Colonic mucosa (tissue), 4 donors: ENCODE data around the gene SEPTIN2. TPM values are rescaled to one million over a fixed set of nuclear protein-coding genes. Genes with fewer than 3 reads are reported as not detected.

Source experiments
- DNase-seq: peaks from one replicate; pipeline ENCODE4 v3.0.0-alpha.2; 2020
- H3K27ac ChIP-seq: fragments of 200-600 bp; one replicate; pipeline ENCODE4 v1.8.0; 2021
- H3K27me3 ChIP-seq: fragments of 200-600 bp; one replicate; pipeline ENCODE4 v1.8.0; 2021
- H3K36me3 ChIP-seq: fragments of 200-600 bp; one replicate; pipeline ENCODE4 v1.8.0; 2021
- H3K4me1 ChIP-seq: fragments of 200-600 bp; one replicate; pipeline ENCODE4 v1.8.0; 2021; ENCODE audit warnings: mild to moderate bottlenecking
- H3K4me3 ChIP-seq: fragments of 200-600 bp; one replicate; pipeline ENCODE4 v1.8.0; 2021
- H3K9ac ChIP-seq, 2 donors: one replicate each; pipeline ENCODE4 v1.7.0; 2013; ENCODE audit warnings: control low read depth in 2 of 2, low read depth in 2 of 2, low read length in 2 of 2
- H3K9me3 ChIP-seq: fragments of 200-600 bp; one replicate; pipeline ENCODE4 v1.8.0; 2021
- intact Hi-C: fragments of 100-400 bp; cut with DNase I; formaldehyde crosslinking; loops from one replicate; pipeline ENCODE4 v1.14.1; 2022
- total RNA-seq, 2 donors: library from RNA; stranded (reverse); fragmentation: NEBNext Ultra II Directional in 1 of 2; extraction: Animal tissue kit (Norgen Biotek cat#: 25700) in 1 of 2; gene quantifications; one replicate each; pipeline ENCODE4 v1.2.1, GENCODE V29; 2021
- TF ChIP-seq, protein P1 (sequence below): fragments of 200-600 bp; IDR thresholded peaks from one replicate; pipeline ENCODE4 v1.8.0; 2022; ENCODE audit warnings: antibody characterized with exemption, mild to moderate bottlenecking
- donor health status: healthy.
- donor health status: DM: no; HTN: no; CAD: no.
- donor health status: DM: no; HTN: no; CAD: no.

SEPTIN2 gene
- total RNA-seq, 2 donors from 2014 or later, result 196 to 244 TPM

DNA sequence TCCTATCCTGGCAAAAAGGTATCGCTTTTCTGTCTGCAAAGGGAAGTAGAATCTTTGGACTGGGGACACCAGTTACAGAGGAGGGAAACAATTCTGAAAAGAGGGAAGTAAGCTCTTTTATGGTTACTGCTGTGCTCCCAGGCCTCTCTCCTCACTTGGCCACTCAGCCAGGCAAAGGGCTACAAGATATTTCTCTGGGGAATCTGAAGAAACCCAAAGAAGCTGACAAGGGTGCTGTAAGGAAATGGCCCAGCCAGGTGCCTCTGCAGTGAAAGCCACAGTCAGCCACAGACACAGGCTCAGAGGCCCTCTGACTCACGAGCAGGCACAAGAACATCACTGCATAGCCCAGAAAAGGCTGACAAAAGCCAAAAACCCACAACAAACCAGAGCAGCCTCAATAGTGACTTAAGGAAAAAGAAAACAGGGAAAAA is 6.0 kb upstream of the SEPTIN2 start:
- no peak overlapping the region for H3K9ac ChIP-seq
- H3K9me3 ChIP-seq, result no peaks in the 10 kb centered on the region
- H3K36me3 ChIP-seq, result no peaks in the 10 kb centered on the region
- DNase-seq, result no peak
- no peak overlapping the region for H3K27ac ChIP-seq
- no peaks in the 10 kb centered on the region for H3K27me3 ChIP-seq
- no peaks in the 10 kb centered on the region for H3K4me1 ChIP-seq
- intact Hi-C loops, result no loop called here
- TF ChIP-seq, protein P1, sequence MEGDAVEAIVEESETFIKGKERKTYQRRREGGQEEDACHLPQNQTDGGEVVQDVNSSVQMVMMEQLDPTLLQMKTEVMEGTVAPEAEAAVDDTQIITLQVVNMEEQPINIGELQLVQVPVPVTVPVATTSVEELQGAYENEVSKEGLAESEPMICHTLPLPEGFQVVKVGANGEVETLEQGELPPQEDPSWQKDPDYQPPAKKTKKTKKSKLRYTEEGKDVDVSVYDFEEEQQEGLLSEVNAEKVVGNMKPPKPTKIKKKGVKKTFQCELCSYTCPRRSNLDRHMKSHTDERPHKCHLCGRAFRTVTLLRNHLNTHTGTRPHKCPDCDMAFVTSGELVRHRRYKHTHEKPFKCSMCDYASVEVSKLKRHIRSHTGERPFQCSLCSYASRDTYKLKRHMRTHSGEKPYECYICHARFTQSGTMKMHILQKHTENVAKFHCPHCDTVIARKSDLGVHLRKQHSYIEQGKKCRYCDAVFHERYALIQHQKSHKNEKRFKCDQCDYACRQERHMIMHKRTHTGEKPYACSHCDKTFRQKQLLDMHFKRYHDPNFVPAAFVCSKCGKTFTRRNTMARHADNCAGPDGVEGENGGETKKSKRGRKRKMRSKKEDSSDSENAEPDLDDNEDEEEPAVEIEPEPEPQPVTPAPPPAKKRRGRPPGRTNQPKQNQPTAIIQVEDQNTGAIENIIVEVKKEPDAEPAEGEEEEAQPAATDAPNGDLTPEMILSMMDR, result no peak
- H3K4me3 ChIP-seq, result no peak overlapping the region

DNA sequence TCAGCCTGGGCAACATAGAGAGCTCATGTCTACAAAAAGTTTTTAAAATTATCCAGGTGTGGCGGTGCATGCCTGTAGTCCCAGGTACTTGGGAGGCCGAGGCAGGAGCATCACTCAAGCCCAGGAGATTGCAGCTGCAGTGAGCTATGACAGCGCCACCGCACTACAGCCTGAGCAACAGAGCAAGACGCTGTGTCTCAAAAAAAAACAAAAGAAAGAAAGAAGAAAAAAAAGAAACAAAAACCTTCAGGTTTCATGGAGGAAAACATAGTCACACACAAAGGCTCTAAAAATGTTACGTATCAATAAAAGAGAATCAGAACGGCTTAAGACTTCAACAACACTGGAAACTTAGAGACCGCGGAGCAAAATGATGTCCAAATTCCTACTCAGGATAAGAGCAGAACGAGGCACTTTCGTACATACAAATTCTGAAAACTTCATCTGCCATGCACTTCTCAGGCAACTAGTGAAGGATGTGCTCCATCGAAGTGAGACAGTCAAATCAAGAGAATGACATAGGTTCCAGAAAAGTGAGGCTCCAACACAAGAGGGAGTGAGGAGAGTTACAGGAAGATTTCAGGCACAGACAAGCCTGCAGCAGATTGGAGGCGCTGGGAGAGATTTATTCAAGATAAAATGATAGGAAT is 4.7 kb upstream of the SEPTIN2 start:
- Histone ChIP-seq H3K27me3 (no peaks in the 10 kb centered on the region), H3K36me3 (no peaks in the 10 kb centered on the region), H3K4me1 (no peaks in the 10 kb centered on the region), H3K27ac (no peak overlapping the region), H3K4me3 (no peak overlapping the region), H3K9me3 (no peaks in the 10 kb centered on the region), H3K9ac (no peak overlapping the region)
- DNase-seq, result no peak
- TF ChIP-seq, protein P1, result no peak
- intact Hi-C loops, result no loop called here

DNA sequence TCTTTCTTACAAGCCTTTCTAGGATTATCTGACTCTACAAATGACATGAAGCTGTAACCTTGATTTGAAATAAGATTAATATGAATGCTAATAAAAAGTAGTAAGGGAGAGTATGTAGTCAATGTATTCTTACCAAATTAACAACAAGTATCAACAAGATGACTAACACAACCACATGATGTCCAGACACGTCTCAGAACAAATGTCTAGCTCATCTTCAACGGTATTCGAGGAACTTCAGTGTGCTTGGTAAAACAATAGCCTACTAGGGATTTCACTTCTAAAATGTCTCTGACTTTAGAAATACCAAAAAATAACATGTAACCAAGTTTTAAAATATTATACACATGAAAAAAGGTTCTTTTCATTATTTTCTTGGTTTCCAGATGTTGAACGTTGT is 3.6 kb upstream of the SEPTIN2 start:
- no peaks in the 10 kb centered on the region for H3K9me3 ChIP-seq
- no peaks in the 10 kb centered on the region for H3K4me1 ChIP-seq
- H3K4me3 ChIP-seq, result no peak overlapping the region
- no peak overlapping the region for H3K9ac ChIP-seq
- DNase-seq, result no peak
- TF ChIP-seq, protein P1, result no peak
- intact Hi-C loops, result no loop called here
- no peaks in the 10 kb centered on the region for H3K27me3 ChIP-seq
- H3K27ac ChIP-seq, result no peak overlapping the region
- no peaks in the 10 kb centered on the region for H3K36me3 ChIP-seq

DNA sequence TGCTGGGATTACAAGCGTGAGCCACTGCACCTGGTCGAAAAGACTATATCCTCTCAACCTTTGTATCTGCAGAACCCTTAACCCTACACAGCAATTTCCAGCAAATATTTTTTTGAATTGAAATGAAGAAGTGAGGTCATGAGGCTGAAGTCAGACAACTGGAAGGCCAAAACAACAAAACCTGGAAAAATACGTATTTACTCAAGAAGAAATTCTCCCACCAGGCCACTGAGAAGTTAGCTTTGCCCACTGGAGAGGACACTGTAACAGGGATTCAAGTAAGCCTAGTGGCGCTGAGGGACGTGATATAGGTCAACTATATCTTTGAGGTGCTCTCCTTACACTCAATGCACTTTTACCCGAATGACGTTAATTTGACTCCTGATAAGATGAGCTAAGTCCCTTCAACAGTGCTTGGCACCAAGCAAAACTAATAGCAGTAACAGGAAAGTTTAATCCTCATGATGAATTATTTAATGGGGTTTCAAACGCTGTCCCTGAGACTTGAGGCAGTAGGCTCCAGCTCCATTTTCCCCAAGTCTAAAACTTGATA is 2.1 kb upstream of the SEPTIN2 start:
- no peaks in the 10 kb centered on the region for H3K4me1 ChIP-seq
- peak; percentile 4 for DNase-seq
- TF ChIP-seq, protein P1, result no peak
- H3K4me3 ChIP-seq, result no peak overlapping the region
- no peak overlapping the region for H3K9ac ChIP-seq
- intact Hi-C loops, result loop anchor here (2.0 kb wide), 1 partner anchor 41 kb away; no protein-coding TSS in a partner anchor
- H3K9me3 ChIP-seq, result no peaks in the 10 kb centered on the region
- H3K36me3 ChIP-seq, result no peaks in the 10 kb centered on the region
- no peak overlapping the region for H3K27ac ChIP-seq
- no peaks in the 10 kb centered on the region for H3K27me3 ChIP-seq

DNA sequence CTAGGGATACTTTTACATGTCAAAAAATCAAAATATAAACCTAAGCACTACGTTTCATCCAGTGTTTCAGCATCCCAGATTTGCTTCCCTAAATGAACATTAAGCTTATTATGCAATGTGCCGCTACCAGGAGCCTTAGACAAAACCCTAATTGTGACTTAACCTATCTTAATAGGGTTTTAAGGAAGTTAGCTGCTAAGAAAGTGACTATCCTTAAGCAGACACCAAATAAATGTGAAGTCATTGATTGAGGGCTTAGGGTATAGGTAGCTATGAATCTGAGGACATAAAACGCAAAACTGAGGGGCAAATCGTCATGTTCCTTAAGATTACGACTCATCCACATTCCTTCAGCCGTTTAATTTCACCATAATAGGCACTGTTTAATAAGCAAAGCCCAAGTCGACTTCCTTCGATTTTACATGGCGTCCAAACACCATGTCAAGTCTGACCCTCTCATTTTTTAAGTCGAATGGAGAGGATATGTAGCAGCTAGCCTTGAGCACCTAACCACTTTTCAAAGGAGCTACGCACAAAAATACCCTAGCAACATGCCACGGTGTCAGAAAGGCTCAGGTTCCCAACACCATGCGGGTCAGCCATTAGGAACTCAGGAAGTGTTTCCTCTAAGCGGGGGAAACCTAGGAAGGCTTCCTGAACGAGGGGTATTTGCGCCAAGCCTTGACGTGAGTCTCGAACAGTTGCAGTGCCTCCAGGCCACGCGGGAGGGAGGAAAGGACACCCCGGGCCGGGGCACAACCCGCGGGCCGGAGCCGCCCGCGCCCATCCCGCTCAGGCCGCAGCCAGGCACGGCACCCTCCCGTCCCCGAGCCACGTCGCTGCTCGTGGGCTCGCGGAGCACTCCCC is 1.3 kb upstream of the SEPTIN2 start:
- H3K27ac ChIP-seq, result peak overlapping the region; percentile 94
- no peaks in the 10 kb centered on the region for H3K9me3 ChIP-seq
- TF ChIP-seq, protein P1, result no peak
- H3K4me1 ChIP-seq, result no peaks in the 10 kb centered on the region
- H3K9ac ChIP-seq, result peak overlapping the region; percentile 88 to 92
- no peaks in the 10 kb centered on the region for H3K36me3 ChIP-seq
- intact Hi-C loops, result loop anchor here (2.0 kb wide), 1 partner anchor 42 kb away; no protein-coding TSS in a partner anchor
- H3K27me3 ChIP-seq, result no peaks in the 10 kb centered on the region
- DNase-seq, result no peak
- peak overlapping the region; percentile 82 for H3K4me3 ChIP-seq
